Adrenal gland (tissue), 5 donors: Measurements from ENCODE around the gene KRTAP9-3.

ENCODE experiments used
- POLR2A ChIP-seq, 2 donors: fragments of 450-650 bp; IDR thresholded peaks; one replicate each; pipeline ENCODE4 v1.6.1; 2017; ENCODE audit warnings: antibody characterized with exemption in 2 of 2, mild to moderate bottlenecking in 2 of 2, moderate library complexity in 1 of 2
- TF ChIP-seq, protein P1 (sequence below), 6 experiments: fragments of 450-650 bp in 4 of 6; fragments of 200-600 bp in 2 of 6; sonication (generic) in 1 of 6; IDR thresholded peaks; 1 replicate in 5 of 6; 2 replicates in 1 of 6; pipeline versions ENCODE4 v1.5.1 to v1.8.0; 2016 to 2021; ENCODE audit warnings: antibody characterized with exemption in 6 of 6, mild to moderate bottlenecking in 2 of 6, moderate library complexity in 1 of 6
- donor health status: DM: no; HTN: no; CAD: no.

DNA sequence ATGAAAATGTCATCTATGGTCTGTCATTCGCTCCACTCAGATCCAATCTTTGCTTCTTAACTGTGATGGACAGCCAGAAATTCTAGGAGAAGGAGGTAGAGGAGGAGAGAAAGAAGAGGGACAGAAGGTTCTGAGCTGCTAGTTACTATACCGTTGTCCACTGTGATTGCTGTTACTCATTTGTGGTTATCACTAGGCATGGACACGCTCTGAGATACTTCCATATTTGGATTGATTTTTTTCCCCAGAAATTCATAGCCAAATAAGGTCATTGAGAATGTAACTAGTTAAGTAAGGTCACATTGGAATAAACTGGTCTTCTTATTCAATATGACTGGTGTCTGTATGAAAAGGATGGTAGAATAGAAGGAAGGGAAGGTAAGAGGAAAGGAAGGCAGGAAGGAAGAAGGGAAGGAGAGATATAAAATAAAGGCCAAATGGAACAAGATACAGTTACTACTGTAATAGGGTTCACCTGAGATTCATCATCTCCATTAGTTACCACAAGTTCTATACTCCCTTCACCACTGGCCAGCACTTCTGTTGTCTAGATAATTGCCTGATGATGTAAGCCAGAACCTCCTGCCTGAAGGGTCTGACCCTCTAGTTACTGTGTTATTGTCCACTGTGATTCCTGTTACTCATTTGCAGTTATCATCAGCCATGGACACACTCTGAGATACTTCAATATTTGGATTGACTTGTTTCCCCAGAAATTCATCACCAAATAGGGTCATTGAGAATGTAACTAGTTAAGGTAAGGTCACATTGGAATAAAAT is 46.1 kb downstream of the KRTAP9-3 start:
- TF ChIP-seq, protein P1, sequence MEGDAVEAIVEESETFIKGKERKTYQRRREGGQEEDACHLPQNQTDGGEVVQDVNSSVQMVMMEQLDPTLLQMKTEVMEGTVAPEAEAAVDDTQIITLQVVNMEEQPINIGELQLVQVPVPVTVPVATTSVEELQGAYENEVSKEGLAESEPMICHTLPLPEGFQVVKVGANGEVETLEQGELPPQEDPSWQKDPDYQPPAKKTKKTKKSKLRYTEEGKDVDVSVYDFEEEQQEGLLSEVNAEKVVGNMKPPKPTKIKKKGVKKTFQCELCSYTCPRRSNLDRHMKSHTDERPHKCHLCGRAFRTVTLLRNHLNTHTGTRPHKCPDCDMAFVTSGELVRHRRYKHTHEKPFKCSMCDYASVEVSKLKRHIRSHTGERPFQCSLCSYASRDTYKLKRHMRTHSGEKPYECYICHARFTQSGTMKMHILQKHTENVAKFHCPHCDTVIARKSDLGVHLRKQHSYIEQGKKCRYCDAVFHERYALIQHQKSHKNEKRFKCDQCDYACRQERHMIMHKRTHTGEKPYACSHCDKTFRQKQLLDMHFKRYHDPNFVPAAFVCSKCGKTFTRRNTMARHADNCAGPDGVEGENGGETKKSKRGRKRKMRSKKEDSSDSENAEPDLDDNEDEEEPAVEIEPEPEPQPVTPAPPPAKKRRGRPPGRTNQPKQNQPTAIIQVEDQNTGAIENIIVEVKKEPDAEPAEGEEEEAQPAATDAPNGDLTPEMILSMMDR (IDR thresholded peaks at IDR 0.05), result no peak
- no peak for TF ChIP-seq POLR2A (IDR thresholded peaks at IDR 0.05)
